ENCODE measurements around the gene CRABP1.

Gene CRABP1

DNA sequence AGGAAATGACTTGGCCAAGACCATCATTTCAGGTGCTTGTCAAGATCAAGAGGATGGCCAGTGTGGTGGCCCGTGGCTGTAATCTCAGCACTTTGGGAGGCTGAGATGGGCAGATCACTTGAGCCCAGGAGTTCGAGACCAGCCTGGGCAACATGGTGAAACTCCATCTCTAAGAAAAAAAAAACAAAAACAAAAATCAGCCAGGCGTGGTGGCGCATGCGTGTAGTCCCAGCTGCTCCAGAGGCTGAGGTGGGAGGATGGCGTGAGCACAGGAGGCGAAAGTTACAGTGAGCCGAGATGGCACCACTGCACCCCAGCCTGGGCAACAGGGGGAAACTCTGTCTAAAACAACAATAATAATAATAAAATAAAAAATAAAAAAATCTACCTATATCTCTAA is 15.0 kb downstream of the CRABP1 start:
- no peak for FAIRE-seq
- no peak for DNase-seq (ENCODE audit: insufficient read length, low spot score)
- no peak for TF ChIP-seq PAX5 (IDR thresholded peaks at IDR 0.05; ENCODE audit: insufficient read depth, low read length, severe bottlenecking)
- no peak for TF ChIP-seq POLR2AphosphoS5 (IDR thresholded peaks at IDR 0.05; ENCODE audit: low read depth, low read length)
- no peak for TF ChIP-seq POU2F2 (IDR thresholded peaks at IDR 0.05; ENCODE audit: low read depth, low read length)
- TF ChIP-seq POLR2A (IDR thresholded peaks at IDR 0.05; ENCODE audit: low read depth, low read length) = no peak
- TF ChIP-seq TAF1 (IDR thresholded peaks at IDR 0.05; ENCODE audit: low read depth, low read length) = no peak
- TF ChIP-seq SPI1 (IDR thresholded peaks at IDR 0.05; ENCODE audit: low read depth, low read length) = no peak

DNA sequence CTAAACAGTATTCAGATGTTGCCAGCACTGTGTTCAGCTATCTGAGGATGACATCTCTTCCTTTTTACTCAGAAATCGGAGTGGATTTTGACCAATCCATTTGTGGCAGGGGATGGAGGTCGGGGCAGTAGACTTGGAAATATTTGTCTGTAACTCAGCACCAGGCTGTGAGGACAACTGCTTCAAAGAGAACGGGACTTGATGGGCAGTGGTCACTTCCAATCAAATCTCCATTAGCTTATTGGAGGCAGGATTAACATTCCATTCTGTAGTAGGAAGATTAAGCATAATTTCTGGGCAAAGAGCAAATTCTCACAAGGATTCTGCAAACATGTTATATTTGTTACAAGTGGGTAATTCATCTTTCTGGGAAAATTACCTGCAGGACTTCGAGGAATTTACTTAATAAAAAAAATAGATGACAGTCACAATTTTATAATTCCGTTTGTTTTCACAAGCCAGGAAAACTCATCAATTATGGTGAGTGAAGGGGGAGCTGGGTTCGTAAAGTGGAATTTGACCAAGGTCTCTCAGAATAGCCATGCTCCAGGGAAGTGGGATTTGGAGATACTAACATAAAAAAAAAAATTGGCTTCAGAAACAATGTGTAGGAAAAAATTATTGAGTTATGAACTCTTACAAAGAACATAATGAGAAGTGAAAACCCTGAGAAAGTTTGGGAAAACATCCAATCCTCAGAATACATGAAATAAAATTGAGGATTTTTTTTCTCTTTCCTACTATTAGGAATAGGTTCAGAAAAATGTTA is 18.1 kb downstream of the CRABP1 start:
- no peak for FAIRE-seq
- TF ChIP-seq POLR2AphosphoS5 (IDR thresholded peaks at IDR 0.05; ENCODE audit: low read depth, low read length) (no peak), SPI1 (IDR thresholded peaks at IDR 0.05; ENCODE audit: low read depth, low read length) (no peak), POU2F2 (IDR thresholded peaks at IDR 0.05; ENCODE audit: low read depth, low read length) (no peak), PAX5 (IDR thresholded peaks at IDR 0.05; ENCODE audit: insufficient read depth, low read length, severe bottlenecking) (no peak), TAF1 (IDR thresholded peaks at IDR 0.05; ENCODE audit: low read depth, low read length) (no peak), POLR2A (IDR thresholded peaks at IDR 0.05; ENCODE audit: low read depth, low read length) (no peak)

DNA sequence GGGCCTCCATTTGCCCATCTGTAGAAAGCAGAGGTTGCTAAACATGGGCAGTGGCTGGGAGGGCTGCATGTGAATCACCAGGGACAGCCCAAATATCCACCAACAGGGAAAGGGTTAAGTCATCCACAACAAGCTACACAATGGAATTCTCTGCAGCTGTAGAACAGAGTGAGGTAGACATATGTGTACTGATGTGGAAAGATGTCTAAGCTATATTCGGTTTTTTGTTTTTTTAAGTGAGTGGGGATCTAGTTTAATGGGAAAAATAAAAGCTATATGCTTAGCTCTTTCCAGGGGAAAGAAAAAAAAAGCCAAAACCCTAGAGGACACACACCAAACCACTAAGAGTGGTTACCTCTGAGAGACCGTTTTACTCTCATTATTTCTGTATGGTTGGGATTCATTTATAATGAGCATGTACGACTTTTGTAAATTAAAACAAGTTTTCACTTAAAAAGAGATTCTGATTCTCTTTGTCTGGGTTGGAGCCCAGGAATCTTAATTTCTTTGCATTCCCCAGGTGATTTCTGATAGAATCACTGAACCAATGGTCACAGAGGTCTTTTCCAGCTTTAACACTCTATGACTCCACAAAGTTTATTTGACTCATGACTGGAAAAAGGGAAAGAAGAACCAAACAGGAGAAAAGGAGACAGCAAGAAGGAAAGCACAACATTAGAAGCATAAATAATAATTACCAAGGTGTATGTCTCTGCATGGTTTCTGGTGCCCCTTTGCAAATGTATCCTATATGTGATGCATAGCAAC is 19.1 kb downstream of the CRABP1 start:
- no peak for DNase-seq (ENCODE audit: insufficient read length, low spot score)
- FAIRE-seq = no peak
- TF ChIP-seq POLR2AphosphoS5 (IDR thresholded peaks at IDR 0.05; ENCODE audit: low read depth, low read length) (no peak), POU2F2 (IDR thresholded peaks at IDR 0.05; ENCODE audit: low read depth, low read length) (no peak), POLR2A (IDR thresholded peaks at IDR 0.05; ENCODE audit: low read depth, low read length) (no peak), TAF1 (IDR thresholded peaks at IDR 0.05; ENCODE audit: low read depth, low read length) (no peak), PAX5 (IDR thresholded peaks at IDR 0.05; ENCODE audit: insufficient read depth, low read length, severe bottlenecking) (no peak), SPI1 (IDR thresholded peaks at IDR 0.05; ENCODE audit: low read depth, low read length) (no peak)

More for the DNA sequence above, 18.1 kb downstream of the CRABP1 start:
- DNase-seq (ENCODE audit: insufficient read length, low spot score) = no peak

DNA sequence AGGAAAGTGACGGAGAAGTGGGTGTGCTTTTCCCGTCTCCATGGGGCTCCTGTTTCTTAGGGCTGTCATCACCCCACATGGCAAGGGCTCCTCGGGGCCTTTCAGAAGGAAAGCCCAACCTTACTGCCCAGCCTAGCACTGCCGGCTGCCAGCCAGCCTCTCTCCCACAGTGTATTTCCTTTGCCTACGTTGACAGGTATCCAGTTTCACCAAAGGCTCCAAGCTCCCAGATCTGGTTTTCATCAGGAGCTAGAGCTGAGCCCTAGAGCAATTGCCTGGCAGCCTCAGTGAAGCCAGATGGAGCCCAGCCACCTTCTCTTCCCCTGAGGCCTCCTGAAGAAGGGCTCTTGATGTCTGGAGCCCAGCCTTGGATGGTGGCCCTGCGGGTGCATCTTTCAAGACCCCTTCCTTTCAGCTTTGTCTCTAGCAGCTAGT is 20.2 kb downstream of the CRABP1 start:
- DNase-seq (ENCODE audit: insufficient read length, low spot score) (no peak), FAIRE-seq (no peak)
- TF ChIP-seq SPI1 (IDR thresholded peaks at IDR 0.05; ENCODE audit: low read depth, low read length) = no peak
- TF ChIP-seq POLR2A (IDR thresholded peaks at IDR 0.05; ENCODE audit: low read depth, low read length) = no peak
- no peak for TF ChIP-seq PAX5 (IDR thresholded peaks at IDR 0.05; ENCODE audit: insufficient read depth, low read length, severe bottlenecking)
- no peak for TF ChIP-seq POLR2AphosphoS5 (IDR thresholded peaks at IDR 0.05; ENCODE audit: low read depth, low read length)
- TF ChIP-seq TAF1 (IDR thresholded peaks at IDR 0.05; ENCODE audit: low read depth, low read length) = no peak
- TF ChIP-seq POU2F2 (IDR thresholded peaks at IDR 0.05; ENCODE audit: low read depth, low read length) = no peak

DNA sequence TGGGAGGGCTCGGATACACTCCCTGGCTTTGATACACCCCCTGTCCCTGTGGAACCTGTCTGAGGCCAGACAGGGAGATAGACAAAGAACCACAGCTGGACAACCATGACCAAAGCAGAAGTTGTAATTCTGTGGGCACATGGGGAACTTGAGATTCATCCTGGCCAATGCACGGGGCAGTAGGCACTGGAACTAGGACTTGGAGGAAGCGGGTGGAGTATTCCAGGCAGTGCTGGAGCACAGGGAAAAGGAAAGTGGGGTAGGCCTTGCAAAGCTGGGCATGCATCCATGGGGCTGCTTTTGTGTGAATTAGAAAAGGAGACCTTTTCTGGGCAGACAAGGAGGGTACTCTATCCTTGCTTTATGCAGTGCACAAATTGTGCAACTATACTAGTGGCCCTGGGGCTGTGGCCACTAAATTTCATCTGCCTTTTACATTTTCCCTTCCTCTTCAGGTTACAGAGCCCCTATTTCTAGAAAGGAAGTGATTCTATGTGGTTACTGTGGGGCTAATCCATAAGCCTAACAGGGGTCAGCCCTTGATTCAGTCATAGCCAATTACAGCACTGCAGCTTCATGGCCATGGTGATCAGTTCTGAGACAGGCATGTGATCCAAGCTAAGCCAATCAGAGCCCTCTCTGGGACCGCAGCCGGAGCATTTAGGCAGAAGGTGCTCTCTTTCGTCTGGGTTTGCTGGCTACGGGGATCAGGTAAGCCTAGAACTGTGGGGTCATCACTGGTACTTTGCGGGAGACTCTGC is 21.0 kb downstream of the CRABP1 start:
- FAIRE-seq (no peak), DNase-seq (ENCODE audit: insufficient read length, low spot score) (no peak)
- TF ChIP-seq SPI1 (IDR thresholded peaks at IDR 0.05; ENCODE audit: low read depth, low read length) (peak; percentile 67), TAF1 (IDR thresholded peaks at IDR 0.05; ENCODE audit: low read depth, low read length) (no peak)

DNA sequence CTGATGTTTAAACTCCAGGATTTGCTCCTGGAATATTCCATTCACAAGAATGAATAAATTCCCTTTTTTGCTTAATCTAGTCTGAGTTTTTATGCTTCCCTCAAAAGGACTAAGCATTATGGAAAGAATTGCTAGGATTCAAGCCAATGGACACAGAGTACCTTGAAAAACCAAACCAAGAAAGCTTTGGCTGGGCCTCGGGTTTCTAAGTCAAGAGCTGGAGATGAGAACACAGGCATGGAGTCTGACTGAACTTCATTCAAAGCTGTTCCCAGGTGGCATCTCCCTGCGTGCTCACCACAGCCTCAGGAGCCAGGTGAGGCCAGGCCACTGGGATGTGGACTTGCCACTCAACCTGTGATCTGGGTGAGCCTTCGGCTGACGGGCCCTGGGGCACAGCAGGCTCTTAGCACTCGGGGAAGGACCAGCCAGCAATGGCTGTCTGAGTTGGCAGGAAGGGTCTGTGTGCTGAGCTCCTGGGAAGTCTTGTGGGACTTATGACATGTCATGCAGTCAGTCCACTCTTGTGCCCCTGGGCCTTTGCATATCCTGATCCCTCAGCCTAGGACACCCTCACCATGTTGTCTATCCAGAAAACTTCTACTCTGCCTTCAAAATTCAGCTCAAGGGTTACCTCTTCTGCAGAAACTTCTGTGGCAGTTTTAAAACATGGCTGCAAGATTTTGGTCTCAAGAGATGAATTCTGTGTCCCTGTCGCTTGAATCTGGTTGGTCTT is 21.8 kb downstream of the CRABP1 start:
- no peak for FAIRE-seq
- no peak for DNase-seq (ENCODE audit: insufficient read length, low spot score)

DNA sequence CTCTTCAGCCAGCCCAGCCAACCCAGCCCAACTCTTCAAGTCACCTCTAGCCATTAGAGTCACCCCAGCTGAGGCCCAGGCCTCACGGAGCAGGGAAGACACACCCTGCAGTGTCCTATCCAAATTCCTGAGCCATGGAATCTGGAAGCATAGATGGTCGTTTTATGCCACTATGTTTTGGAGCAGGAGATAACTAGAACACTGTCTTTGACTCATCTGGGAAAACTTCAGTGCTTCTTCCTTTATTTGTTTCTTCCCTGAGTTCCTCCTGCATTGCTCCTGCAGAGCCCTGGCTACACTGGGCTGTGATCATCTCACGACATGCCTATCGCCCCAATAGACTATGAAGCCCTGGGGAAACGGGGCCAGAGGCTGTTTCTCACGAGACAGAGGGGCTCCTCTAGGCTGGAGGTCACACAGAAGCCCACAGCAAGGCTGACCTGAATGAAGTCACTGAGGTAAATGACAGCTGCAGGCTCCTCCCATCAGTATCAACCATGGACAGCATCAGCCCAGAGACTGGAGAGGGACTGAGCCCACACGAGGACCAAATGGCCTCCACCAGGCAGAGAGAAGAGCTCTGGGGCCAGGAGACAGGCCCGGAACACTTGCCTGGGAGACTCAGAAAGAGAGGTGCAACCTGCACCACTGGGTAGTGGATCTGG is 22.7 kb downstream of the CRABP1 start:
- DNase-seq (ENCODE audit: insufficient read length, low spot score) (no peak), FAIRE-seq (no peak)
- TF ChIP-seq TAF1 (IDR thresholded peaks at IDR 0.05; ENCODE audit: low read depth, low read length) (no peak), SPI1 (IDR thresholded peaks at IDR 0.05; ENCODE audit: low read depth, low read length) (no peak), POU2F2 (IDR thresholded peaks at IDR 0.05; ENCODE audit: low read depth, low read length) (no peak), POLR2AphosphoS5 (IDR thresholded peaks at IDR 0.05; ENCODE audit: low read depth, low read length) (no peak), POLR2A (IDR thresholded peaks at IDR 0.05; ENCODE audit: low read depth, low read length) (no peak), PAX5 (IDR thresholded peaks at IDR 0.05; ENCODE audit: insufficient read depth, low read length, severe bottlenecking) (no peak)

More for the DNA sequence above, 21.8 kb downstream of the CRABP1 start:
- TF ChIP-seq PAX5 (IDR thresholded peaks at IDR 0.05; ENCODE audit: insufficient read depth, low read length, severe bottlenecking) (no peak), TAF1 (IDR thresholded peaks at IDR 0.05; ENCODE audit: low read depth, low read length) (no peak), SPI1 (IDR thresholded peaks at IDR 0.05; ENCODE audit: low read depth, low read length) (no peak), POLR2A (IDR thresholded peaks at IDR 0.05; ENCODE audit: low read depth, low read length) (no peak), POLR2AphosphoS5 (IDR thresholded peaks at IDR 0.05; ENCODE audit: low read depth, low read length) (no peak), POU2F2 (IDR thresholded peaks at IDR 0.05; ENCODE audit: low read depth, low read length) (no peak)

DNA sequence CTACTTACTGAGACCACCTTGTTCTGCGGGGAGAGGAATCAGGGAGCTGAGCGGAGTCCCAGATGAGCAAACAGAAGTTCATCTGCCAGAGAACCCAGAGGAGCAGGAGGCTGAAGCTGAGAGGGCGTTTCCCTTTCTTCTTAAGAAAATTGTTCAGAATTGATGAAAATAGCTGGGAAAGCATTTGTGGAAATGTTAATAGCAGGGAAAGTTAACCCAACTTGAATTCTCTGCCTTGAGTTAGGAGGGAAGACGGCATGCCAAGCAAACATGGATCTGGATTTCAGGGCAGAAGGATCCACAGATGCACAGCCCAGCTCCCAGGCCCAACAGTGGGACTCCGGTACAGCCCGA is 23.2 kb downstream of the CRABP1 start:
- DNase-seq (ENCODE audit: insufficient read length, low spot score) = no peak
- TF ChIP-seq PAX5 (IDR thresholded peaks at IDR 0.05; ENCODE audit: insufficient read depth, low read length, severe bottlenecking) = no peak
- no peak for TF ChIP-seq POU2F2 (IDR thresholded peaks at IDR 0.05; ENCODE audit: low read depth, low read length)
- no peak for TF ChIP-seq TAF1 (IDR thresholded peaks at IDR 0.05; ENCODE audit: low read depth, low read length)
- TF ChIP-seq POLR2AphosphoS5 (IDR thresholded peaks at IDR 0.05; ENCODE audit: low read depth, low read length) = no peak
- no peak for TF ChIP-seq SPI1 (IDR thresholded peaks at IDR 0.05; ENCODE audit: low read depth, low read length)
- TF ChIP-seq POLR2A (IDR thresholded peaks at IDR 0.05; ENCODE audit: low read depth, low read length) = no peak
- no peak for FAIRE-seq

Measured in GM12891 (cell line).